Stimulated activated CD8-positive, alpha-beta memory T cell treated with anti-CD3 and anti-CD28 coated beads, Interleukin-4, amount 100 ng/mL, for 1 hour (primary cell): ENCODE data around the gene AGAP5.
A peak's percentile ranks its signal among the peaks of the same experiment; 100 is the strongest.

Experiments
- DNase-seq, 2 donors: peaks; one replicate each; pipeline ENCODE4 v3.0.0-alpha.2; 2020; ENCODE audit warnings: low read depth in 2 of 2, low spot score in 1 of 2

Gene AGAP5

DNA sequence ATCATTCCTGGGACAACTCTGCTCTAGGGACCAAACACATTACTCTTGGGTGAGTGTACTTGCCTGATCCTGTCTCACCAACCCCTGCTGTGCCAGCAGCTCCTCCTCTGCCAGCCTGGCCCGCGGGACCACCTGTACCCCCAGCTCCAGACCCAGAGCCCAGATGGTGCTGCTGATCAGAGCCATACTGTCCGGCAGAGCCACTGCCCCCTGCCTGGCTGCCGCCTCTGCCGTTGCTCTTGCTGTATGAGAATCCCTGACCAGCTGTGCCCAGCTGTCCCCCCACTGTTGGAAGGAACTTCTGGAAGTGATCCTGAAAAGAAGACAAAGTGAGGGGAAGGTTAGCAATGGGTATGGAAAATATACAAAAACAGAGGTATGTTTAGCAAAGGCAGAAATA, 63.5 kb downstream of the AGAP5 start:
- no peak for DNase-seq

DNA sequence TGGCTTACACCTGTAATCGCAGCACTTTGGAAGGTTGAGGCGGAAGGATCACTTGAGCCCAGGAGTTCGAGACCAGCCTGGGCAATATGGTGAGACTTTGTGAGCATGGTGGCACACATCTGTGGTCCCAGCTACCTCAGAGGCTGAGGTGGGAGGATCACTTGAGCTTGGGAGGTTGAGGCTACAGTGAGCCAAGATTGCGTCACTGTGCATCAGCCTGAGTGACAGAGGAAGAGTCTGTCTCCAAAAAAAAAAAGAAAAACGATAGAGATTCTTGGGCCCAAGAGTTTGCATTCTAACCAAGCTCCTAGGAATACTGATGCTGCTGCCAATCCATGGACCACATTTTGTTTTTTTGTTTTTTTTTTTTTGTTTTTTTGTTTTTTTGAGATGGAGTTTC, 68.7 kb downstream of the AGAP5 start:
- DNase-seq = no peak

DNA sequence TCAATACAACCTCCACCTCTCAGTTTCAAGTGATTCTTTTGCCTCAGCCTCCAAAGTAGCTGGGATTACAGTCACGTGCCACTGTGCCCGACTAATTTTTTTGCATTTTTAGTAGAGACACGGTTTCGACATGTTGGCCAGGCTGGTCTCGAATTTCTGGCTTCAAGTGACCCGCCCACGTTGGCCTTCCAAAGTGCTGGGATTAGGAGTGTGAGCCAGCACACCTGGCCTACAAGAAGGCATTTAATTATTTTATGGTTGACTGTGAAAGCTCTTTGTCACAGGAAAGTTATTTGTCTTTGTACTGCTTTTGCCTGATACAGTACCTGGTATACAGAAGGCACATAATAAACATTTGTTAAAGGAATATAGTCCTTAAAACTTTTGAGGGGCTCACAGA, 69.5 kb downstream of the AGAP5 start:
- DNase-seq = no peak

DNA sequence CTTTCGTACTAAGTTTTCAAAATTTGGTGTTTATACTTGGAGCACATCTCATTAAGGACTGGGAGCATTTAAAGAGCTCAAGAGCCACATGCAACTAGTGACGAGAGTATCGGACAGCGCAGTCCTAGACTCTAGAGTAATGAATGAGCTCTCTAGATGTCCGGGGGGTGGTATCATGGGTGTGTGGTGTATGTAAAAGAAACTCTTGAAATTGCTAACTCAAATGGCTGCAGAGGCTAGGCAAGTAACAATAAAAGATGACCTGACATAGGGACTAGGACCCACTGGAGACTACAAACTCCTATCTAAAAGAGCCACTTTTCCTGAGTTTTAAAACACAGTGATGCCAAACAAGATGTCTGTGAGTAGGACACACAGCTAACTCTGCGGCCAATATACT, 70.6 kb downstream of the AGAP5 start:
- DNase-seq = no peak

DNA sequence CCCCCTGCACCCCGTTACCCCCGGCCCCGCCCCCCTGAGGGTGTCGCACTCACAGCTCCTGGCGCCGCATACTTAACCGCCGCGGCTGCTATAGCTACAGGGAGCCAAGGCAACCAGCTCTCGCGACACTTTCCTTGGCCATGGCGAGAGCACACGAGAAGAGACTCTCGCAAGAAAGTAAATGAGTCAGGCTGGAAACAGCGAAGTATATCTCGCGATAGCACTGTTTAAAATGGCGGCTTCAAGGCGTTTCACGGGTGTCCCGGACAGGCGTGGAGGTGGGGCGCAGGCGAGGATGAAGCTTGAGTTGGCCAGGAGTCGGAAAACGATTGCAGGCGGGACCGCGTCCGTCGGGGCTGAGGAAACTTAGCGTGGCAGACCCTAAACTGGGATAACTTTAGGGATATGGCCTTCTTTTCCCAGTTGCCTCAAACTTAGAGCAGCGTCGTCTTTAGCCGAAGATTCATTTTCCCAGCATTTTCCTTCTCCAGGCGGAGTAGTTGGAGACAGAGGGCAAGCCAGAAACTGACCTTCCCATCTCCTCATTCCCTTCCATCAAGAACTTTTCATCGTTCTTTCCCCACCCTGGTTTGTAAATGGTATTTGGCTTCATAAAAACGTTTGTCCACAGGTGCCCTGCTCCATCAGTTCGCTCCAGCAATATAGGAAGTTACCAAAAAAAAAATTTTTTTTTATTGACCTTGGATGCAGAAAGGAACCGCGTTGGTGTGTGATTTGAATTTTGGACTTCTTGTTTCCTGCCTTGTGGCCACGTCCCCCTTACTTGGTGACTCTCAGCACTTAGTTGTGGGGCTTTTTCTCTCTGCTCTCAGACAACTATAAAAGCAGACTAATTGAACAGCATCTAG, 71.8 kb downstream of the AGAP5 start:
- peak; percentile 85 to 91 for DNase-seq

DNA sequence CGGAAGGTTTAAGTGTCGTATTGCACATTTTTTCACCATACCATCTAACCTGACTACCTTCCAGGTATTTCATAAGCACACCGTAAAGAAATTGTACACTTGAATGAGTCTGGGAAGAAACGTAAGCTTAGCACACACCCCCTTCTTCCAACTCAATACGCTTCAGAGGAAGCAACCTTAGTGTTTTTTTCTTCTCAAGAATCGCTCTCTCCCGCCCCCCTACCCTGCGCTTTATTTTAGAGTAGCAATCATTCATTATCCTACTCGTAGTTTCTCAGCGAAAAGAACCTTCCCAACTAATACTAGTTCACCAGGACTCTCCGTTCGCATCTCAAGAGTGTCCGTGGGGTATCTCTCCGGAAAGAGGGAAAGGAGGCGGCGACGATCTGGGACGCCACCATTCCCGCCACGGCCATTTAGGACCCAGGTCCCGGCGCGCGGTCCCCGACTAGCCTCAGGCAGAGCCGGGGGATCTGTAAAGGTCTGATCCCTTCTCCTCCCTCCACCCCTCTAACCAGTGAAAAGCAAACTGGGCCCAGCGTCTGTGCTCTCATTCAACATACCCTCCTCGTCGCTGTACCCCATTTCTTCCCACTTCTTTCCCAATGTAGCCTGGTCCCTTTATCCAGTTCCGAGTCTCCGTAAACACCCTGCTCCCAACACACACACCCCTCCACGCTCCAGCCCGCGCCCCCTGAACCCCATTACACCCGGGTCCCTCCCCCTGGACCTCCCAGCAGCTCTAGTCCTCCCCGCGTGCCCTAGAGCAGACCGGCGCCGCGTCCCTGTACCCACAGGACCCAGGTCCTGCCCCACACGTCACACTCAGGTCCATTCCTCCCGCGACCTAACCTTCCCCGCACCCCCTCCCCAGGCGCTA, 72.7 kb downstream of the AGAP5 start:
- DNase-seq = no peak
